Dermis lymphatic vessel endothelial cell (primary cell): Measurements from ENCODE around the gene FASTKD2. TPM values are rescaled to one million over a fixed set of nuclear protein-coding genes. Genes with fewer than 3 reads are reported as not detected.

Experiments used
- total RNA-seq: library from RNA; depleted of rRNA; stranded (reverse); fragments of >200 nt; gene quantifications from 2 replicates; pipeline ENCODE4 v1.2.1, GENCODE V29; 2014

The FASTKD2 gene
- 24.1 and 37.7 TPM in 2 replicates for total RNA-seq

DNA sequence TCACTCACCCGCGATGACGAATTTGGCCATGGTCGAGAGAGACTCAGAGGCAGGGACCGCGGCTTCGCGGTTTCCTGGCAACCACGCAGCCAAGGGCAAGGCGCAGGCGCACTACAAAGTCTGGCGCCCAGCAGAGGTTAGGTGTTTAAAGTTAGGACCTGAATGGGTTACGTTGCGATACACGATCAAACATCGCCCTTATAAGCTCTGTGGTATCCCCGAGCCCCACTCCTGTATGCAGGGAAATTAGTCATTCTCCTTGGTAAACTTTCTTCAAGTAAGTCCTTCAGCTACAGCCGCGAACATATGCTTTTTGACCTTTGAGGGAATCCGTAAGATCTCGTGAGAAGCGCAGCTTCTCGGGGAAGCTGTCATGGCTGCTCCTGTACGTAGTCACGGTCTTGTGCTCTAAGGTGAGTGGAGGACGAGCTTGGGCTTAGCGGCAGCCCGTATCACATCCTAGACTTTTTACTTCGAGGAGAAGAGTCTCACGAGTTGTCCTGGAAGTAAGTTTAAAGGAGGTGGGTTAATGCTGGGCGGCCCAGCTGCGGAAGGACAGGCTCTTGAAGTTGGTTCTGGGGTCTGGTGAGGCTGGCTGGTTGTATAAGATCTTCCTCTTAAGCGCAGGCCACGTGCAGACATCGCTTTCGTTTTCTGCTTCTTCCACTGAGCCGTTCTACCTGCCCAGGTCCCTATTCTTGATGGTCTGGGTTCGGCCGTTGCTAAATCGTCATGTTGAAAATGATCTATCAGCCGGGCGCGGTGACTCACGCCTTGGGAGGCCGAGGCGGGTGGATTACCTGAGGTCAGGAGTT, at the start of gene FASTKD2, which contains the start of gene MDH1B:
FASTKD2 (plus strand) TSS at position 365 of the 815 bp plus-strand sequence. CDS start 1,088 bp downstream, outside the sequence.
MDH1B (minus strand) TSS at position 87 of the 815 bp plus-strand sequence; CDS start at position 30, 57 bp downstream.

DNA sequence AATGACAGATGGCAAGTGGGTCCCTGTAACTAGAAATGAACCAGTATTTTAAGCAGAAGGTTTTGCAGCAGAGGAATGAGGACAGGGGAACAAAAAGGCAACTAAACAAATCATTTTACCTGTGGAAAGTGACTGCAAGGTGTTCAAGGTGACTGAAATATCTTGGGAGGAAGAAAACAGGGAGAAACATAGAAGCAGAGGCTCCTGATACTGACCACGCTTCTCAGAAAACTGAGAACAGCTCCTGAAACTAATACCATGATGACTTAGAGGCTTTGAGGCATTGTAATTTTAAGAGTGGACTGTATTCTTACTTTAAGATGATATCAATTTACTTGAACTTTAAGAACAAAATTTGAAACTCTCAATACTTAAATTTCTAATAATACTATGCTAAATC, 47.1 kb upstream of the FASTKD2 start, which contains the start of gene DYTN:
DYTN (minus strand) TSS at position 101 of the 400 bp plus-strand sequence. CDS start 117 bp downstream, outside the sequence.

Other genes with a start within 250 kb of the FASTKD2 start
- gene FAM237A, start 123.1 kb upstream of the FASTKD2 start, total RNA-seq, result not detected in 2 replicates
- not detected in 2 replicates for gene DYTN, start 47.2 kb upstream of the FASTKD2 start, total RNA-seq
- gene MDH1B, start 278 bp upstream of the FASTKD2 start, total RNA-seq, result 0.11 and 0.17 TPM in 2 replicates
- not detected in 2 replicates for gene CPO, start 173.9 kb downstream of the FASTKD2 start, total RNA-seq